BJ (cell line): ENCODE measurements around the gene PXDN. TPM values are rescaled to one million over a fixed set of nuclear protein-coding genes. Genes with fewer than 3 reads are reported as not detected.
"Not testable (repeated sequence)": the region's sequence is repeated elsewhere in the genome, so short reads cannot be mapped to it uniquely, and the experiment has no call there.

Source experiments
- CTCF ChIA-PET: fragments of 350-600 bp; formaldehyde crosslinking; extraction: SDS; loops from one replicate; lab custom pipeline; 2021; ENCODE audit warnings: antibody characterized with exemption, inconsistent platforms; lab: Yijun Ruan, JAX
- POLR2A ChIA-PET: fragments of 300-600 bp; sonication (Branson Sonifier 250); formaldehyde crosslinking; extraction: SDS; loops from one replicate; lab custom pipeline; 2021; ENCODE audit warnings: antibody characterized with exemption; lab: Charles Lee
- DNase-seq: peaks from one replicate; pipeline ENCODE4 v3.0.0-alpha.2; 2011; ENCODE audit warnings: low read depth
- H3K27me3 ChIP-seq: 2 replicates; pipeline ENCODE4 v1.6.0; 2011; ENCODE audit warnings: low read length; ENCODE audit not compliant: control insufficient read depth, insufficient read depth
- H3K36me3 ChIP-seq: 2 replicates; pipeline ENCODE4 v1.5.1; 2011; ENCODE audit warnings: low read length; ENCODE audit not compliant: control insufficient read depth, insufficient read depth
- H3K4me3 ChIP-seq: 2 replicates; pipeline ENCODE4 v1.5.1; 2011; ENCODE audit warnings: low read depth, mild to moderate bottlenecking, control low read depth, low read length
- polyA plus RNA-seq: library from polyadenylated mRNA; depleted of rRNA; stranded (reverse); fragments of >200 nt; gene quantifications from 2 replicates; pipeline ENCODE4 v1.2.3, GENCODE V29; 2011
- TF ChIP-seq, protein P1 (sequence below): IDR thresholded peaks from 2 replicates; pipeline ENCODE4 v1.5.1; 2011; ENCODE audit warnings: low read depth, mild to moderate bottlenecking, control low read depth, inconsistent platforms, low read length, moderate library complexity; ENCODE audit not compliant: insufficient read depth

Gene PXDN
- polyA plus RNA-seq, 1 experiment: 212 TPM

GRCh38 chr2:1707771-1708418, 36.4 kb downstream of the PXDN start:
- H3K4me3 ChIP-seq: peak overlapping the region; percentile 5; the same call in 1 of the 2 replicates
- ChIA-PET CTCF (interaction anchor here (0.9 to 1.7 kb wide), 2 partner anchors 11 to 13 kb away, joined by 4 read pairs; no protein-coding TSS in a partner anchor), POLR2A (interaction anchor here (1.0 kb wide), 1 partner anchor 10 kb away, joined by 3 read pairs; no protein-coding TSS in a partner anchor)

DNA sequence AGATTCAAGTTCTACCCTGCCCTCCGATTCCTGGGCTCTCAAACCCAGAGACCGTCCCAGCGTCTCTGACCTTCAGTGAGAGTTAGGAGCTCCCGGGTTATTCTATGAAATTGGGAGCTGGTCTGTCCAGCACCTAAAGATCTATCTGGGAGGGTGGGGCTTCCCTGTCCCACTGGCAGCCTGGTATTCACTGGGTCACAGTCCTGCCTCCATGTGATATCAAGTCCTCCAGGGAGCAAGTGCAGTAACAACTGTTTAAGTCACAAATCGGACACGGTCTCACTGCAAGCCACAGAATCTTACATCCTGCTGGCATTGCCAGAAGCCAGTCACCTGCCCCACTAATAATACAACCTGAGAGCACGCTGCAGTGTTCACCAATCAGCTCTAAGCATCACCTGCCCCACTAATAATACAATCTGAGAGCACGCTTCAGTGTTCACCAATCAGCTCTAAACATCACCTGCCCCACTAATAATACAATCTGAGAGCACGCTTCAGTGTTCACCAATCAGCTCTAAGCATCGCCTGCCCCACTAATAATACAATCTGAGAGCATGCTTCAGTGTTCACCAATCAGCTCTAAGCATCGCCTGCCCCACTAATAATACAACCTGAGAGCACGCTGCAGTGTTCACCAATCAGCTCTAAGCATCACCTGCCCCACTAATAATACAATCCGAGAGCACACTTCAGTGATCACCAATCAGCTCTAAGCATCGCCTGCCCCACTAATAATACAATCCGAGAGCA, 38.0 kb downstream of the PXDN start:
- H3K27me3 ChIP-seq, DNase-seq, H3K4me3 ChIP-seq, H3K36me3 ChIP-seq, POLR2A ChIA-PET: not testable (repeated sequence)
- CTCF ChIA-PET: interaction anchor here (1.3 kb wide), 1 partner anchor 9 kb away, joined by 8 read pairs; no protein-coding TSS in a partner anchor

More at GRCh38 chr2:1707771-1708418, 36.4 kb downstream of the PXDN start:
- TF ChIP-seq, protein P1, sequence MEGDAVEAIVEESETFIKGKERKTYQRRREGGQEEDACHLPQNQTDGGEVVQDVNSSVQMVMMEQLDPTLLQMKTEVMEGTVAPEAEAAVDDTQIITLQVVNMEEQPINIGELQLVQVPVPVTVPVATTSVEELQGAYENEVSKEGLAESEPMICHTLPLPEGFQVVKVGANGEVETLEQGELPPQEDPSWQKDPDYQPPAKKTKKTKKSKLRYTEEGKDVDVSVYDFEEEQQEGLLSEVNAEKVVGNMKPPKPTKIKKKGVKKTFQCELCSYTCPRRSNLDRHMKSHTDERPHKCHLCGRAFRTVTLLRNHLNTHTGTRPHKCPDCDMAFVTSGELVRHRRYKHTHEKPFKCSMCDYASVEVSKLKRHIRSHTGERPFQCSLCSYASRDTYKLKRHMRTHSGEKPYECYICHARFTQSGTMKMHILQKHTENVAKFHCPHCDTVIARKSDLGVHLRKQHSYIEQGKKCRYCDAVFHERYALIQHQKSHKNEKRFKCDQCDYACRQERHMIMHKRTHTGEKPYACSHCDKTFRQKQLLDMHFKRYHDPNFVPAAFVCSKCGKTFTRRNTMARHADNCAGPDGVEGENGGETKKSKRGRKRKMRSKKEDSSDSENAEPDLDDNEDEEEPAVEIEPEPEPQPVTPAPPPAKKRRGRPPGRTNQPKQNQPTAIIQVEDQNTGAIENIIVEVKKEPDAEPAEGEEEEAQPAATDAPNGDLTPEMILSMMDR: no peak
- H3K27me3 ChIP-seq: no peaks in the 10 kb centered on the region
- DNase-seq: peak; percentile 87
- H3K36me3 ChIP-seq: peaks cover 5% of the 10 kb centered on the region

- no peak for DNase-seq
- Histone ChIP-seq H3K4me3 (no peak overlapping the region), H3K36me3 (peaks cover 7% of the 10 kb centered on the region; the same call in 1 of the 2 replicates), H3K27me3 (no peaks in the 10 kb centered on the region)
- ChIA-PET CTCF (interaction anchor here (0.7 to 1.3 kb wide), 3 partner anchors 9 to 112 kb away, joined by 3 to 8 read pairs (median 4); no protein-coding TSS in a partner anchor), POLR2A (interaction anchor here (0.7 kb wide), 1 partner anchor 80 kb away, joined by 6 read pairs; no protein-coding TSS in a partner anchor)
- TF ChIP-seq, protein P1: no peak
Measured at GRCh38 chr2:1705557-1706076, 38.7 kb downstream of the PXDN start.

DNA sequence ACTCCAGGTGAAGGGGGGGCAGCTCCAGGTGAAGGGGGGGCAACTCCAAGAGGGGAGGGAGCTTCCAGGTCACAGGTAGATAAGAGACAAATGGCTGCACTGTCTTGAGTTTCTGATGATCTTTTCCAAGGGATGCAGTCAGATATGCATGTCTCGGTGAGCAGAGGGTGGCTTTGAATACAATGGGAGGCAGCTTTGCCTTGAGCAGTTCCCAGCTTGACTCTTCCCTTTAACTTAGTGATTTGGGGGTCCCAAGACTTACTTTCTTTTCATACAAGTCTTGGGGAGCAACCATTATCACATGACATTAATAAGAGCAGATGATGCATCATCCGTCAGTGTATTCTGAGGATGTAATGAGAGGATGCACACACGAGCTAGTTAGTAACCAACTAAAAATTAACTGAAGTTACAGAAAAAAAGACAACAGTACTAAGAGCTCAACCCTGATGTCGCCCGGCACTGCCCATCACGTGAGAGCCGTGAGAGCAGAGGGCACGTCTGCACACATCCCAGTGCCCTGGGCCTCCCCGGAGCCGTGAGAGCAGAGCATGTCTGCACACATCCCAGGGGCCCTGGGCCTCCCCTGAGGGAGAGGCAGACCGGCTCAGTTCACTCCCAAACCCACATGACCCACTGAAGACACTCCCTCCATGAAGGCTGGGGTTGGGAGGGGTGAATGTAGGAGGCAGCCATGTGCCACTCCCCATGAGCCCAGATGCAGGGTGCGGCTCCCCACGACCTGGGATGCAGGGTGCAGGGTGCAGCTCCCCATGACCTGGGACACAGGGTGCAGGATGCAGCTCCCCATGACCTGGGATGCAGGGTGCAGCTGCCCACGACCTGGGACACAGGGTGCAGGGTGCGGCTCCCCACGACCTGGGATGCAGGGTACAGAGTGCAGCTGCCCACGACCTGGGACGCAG, 39.4 kb downstream of the PXDN start:
- Histone ChIP-seq H3K27me3 (no peaks in the 10 kb centered on the region), H3K4me3 (no peak overlapping the region), H3K36me3 (peaks cover 7% of the 10 kb centered on the region; the same call in 1 of the 2 replicates)
- ChIA-PET CTCF (interaction anchor here (0.5 to 1.3 kb wide), 4 partner anchors 8 to 112 kb away, joined by 3 to 8 read pairs (median 4); no protein-coding TSS in a partner anchor), POLR2A (interaction anchor here (0.7 kb wide), 1 partner anchor 79 kb away, joined by 6 read pairs; no protein-coding TSS in a partner anchor)
- DNase-seq: no peak
- TF ChIP-seq, protein P1: no peak

DNA sequence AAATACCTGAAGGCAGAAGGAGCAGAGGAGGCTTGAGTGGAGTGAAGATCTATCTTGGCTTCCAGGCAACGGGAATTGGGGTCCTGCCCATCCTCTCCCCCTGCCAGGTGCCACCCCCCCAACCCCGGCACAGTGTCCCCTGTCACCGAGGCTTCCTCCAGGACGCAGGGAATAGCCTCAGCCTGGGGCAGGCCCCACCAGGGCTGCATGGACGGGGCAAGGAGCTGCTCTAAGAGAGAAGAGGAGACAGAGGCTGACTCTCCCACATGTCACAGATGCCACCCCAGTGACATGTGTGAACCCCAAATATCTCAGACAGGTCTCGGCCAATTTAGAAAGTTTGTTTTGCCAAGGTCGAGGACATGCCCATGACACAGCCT, 42.1 kb downstream of the PXDN start:
- no peaks in the 10 kb centered on the region for H3K27me3 ChIP-seq
- no peak overlapping the region for H3K4me3 ChIP-seq
- ChIA-PET POLR2A (no interaction called here), CTCF (interaction anchor here (0.9 to 1.0 kb wide), 2 partner anchors 13 to 116 kb away, joined by 3 read pairs; no protein-coding TSS in a partner anchor)
- no peak for DNase-seq
- peaks cover 7% of the 10 kb centered on the region; the same call in 1 of the 2 replicates for H3K36me3 ChIP-seq
- TF ChIP-seq, protein P1: no peak
